PFSK-1 (cell line): ENCODE measurements around the gene SCRN2.

Experiments
- POLR2AphosphoS5 ChIP-seq: IDR thresholded peaks from 2 replicates; pipeline ENCODE4 v1.6.1; 2012; ENCODE audit warnings: low read depth, mild to moderate bottlenecking, control low read depth, low read length, moderate library complexity
- TAF1 ChIP-seq: IDR thresholded peaks from 2 replicates; pipeline ENCODE4 v1.6.1; 2012; ENCODE audit warnings: low read length, control low read depth, borderline replicate concordance; ENCODE audit not compliant: insufficient read depth

GRCh38 chr17:47851764-47852112 is 10.7 kb upstream of the SCRN2 start:
- no peak for TF ChIP-seq POLR2AphosphoS5
- TF ChIP-seq TAF1, result no peak
